HepG2 (cell line): ENCODE data around the gene SUPT6H. TPM values are rescaled to one million over a fixed set of nuclear protein-coding genes. Genes with fewer than 3 reads are reported as not detected.
A peak's percentile ranks its signal among the peaks of the same experiment; 100 is the strongest.

ENCODE experiments used
- CREM ChIP-seq, 2 experiments: sonication (generic) in 1 of 2; formaldehyde crosslinking in 1 of 2; IDR thresholded peaks; 2 replicates each; pipeline versions ENCODE4 v1.4.0 to v1.6.1; 2016 to 2020; ENCODE audit warnings: antibody characterized with exemption in 1 of 2, mild to moderate bottlenecking in 1 of 2, missing genetic modification reagents in 1 of 2
- DPF2 ChIP-seq: sonication (generic); formaldehyde crosslinking; IDR thresholded peaks from 2 replicates; pipeline ENCODE4 v1.4.0; 2020; ENCODE audit warnings: mild to moderate bottlenecking, low read depth, missing genetic modification reagents, borderline replicate concordance
- GMEB1 ChIP-seq: sonication (generic); formaldehyde crosslinking; IDR thresholded peaks from 2 replicates; pipeline ENCODE4 v1.5.1; 2020; ENCODE audit warnings: missing genetic modification reagents, mild to moderate bottlenecking, borderline replicate concordance
- GPN1 ChIP-seq: sonication (generic); formaldehyde crosslinking; IDR thresholded peaks from 2 replicates; pipeline ENCODE4 v1.5.1; 2020; ENCODE audit warnings: missing genetic modification reagents, borderline replicate concordance
- HMGXB4 ChIP-seq, 2 experiments: sonication (generic) in 1 of 2; formaldehyde crosslinking in 1 of 2; IDR thresholded peaks; 2 replicates each; pipeline versions ENCODE4 v1.4.0 to v1.6.1; 2018 to 2020; ENCODE audit warnings: missing genetic modification reagents in 2 of 2, borderline replicate concordance in 1 of 2, low read depth in 1 of 2, mild to moderate bottlenecking in 1 of 2, missing biosample characterization in 1 of 2
- KAT2B ChIP-seq: fragments of 150-350 bp; IDR thresholded peaks from 2 replicates; pipeline ENCODE4 v1.6.1; 2014; ENCODE audit warnings: low read depth, low read length, borderline replicate concordance
- NR2C2 ChIP-seq: sonication (generic); formaldehyde crosslinking; IDR thresholded peaks from 2 replicates; pipeline ENCODE4 v1.4.0; 2020; ENCODE audit warnings: missing genetic modification reagents, mild to moderate bottlenecking, moderate library complexity, borderline replicate concordance
- POGZ ChIP-seq: sonication (generic); formaldehyde crosslinking; IDR thresholded peaks from 2 replicates; pipeline ENCODE4 v1.4.0; 2020; ENCODE audit warnings: mild to moderate bottlenecking, missing genetic modification reagents
- SNAPC4 ChIP-seq: sonication (generic); formaldehyde crosslinking; IDR thresholded peaks from 2 replicates; pipeline ENCODE4 v1.4.0; 2020; ENCODE audit warnings: mild to moderate bottlenecking, missing genetic modification reagents
- TBP ChIP-seq: sonication (generic); formaldehyde crosslinking; IDR thresholded peaks from 2 replicates; pipeline ENCODE4 v1.5.0; 2020; ENCODE audit warnings: missing genetic modification reagents
- TFAP4 ChIP-seq: sonication (generic); IDR thresholded peaks from 2 replicates; pipeline ENCODE4 v1.6.1; 2016; ENCODE audit warnings: low read depth, borderline replicate concordance
- ZNF670 ChIP-seq: sonication (generic); formaldehyde crosslinking; IDR thresholded peaks from 2 replicates; pipeline ENCODE4 v1.8.0; 2022; ENCODE audit warnings: mild to moderate bottlenecking, missing genetic modification reagents, borderline replicate concordance
- ZNF746 ChIP-seq: sonication (generic); formaldehyde crosslinking; IDR thresholded peaks from 2 replicates; pipeline ENCODE4 v1.8.0; 2022; ENCODE audit warnings: mild to moderate bottlenecking, missing genetic modification reagents
- polyA plus RNA-seq, 8 experiments: library from polyadenylated mRNA; depleted of rRNA in 3 of 8; stranded (reverse) in 7 of 8; unstranded in 1 of 8; fragments of >200 nt; fragmentation: Illumina TruSeq in 4 of 8; extraction: Trizol in 4 of 8; gene quantifications; 2 replicates each; pipeline versions ENCODE4 v1.2.1 to v1.2.3, GENCODE V29; 2011 to 2016; ENCODE audit warnings: low read depth in 4 of 8, missing spikeins in 1 of 8, mixed read lengths in 1 of 8; ENCODE audit not compliant: insufficient read depth in 1 of 8
- total RNA-seq, 5 experiments: library from RNA; depleted of rRNA; stranded (reverse); fragments of >200 nt; fragmentation: Illumina TruSeq; extraction: Trizol; gene quantifications; 2 replicates each; pipeline ENCODE4 v1.2.3, GENCODE V29; 2016; ENCODE audit warnings: low read depth in 1 of 5
- TF ChIP-seq, protein P1 (sequence below): IDR thresholded peaks from 2 replicates; pipeline ENCODE4 v1.6.1; 2016; ENCODE audit warnings: low read depth

The SUPT6H gene
- total and polyA plus RNA-seq, 2 of the 13 experiments (the other 11 are each of a cell fraction or from before 2014, with no cell fraction given): 32.7 to 39.9 TPM

- TF ChIP-seq, protein P1, sequence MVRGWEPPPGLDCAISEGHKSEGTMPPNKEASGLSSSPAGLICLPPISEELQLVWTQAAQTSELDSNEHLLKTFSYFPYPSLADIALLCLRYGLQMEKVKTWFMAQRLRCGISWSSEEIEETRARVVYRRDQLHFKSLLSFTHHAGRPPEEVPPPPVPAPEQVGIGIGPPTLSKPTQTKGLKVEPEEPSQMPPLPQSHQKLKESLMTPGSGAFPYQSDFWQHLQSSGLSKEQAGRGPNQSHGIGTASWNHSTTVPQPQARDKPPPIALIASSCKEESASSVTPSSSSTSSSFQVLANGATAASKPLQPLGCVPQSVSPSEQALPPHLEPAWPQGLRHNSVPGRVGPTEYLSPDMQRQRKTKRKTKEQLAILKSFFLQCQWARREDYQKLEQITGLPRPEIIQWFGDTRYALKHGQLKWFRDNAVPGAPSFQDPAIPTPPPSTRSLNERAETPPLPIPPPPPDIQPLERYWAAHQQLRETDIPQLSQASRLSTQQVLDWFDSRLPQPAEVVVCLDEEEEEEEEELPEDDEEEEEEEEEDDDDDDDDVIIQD (CRISPR knock-in tag): no peak
- TF ChIP-seq ZNF746 (no peak), NR2C2 (CRISPR knock-in tag) (peak; percentile 40), DPF2 (CRISPR knock-in tag) (no peak), GMEB1 (CRISPR knock-in tag) (no peak), ZNF670 (CRISPR knock-in tag) (0 out of 2 replicates have a peak, but pooled peaks have one; percentile 25), GPN1 (CRISPR knock-in tag) (no peak), HMGXB4 (CRISPR knock-in tag; IDR thresholded peaks at IDR 0.05; ENCODE audit: borderline replicate concordance in 1 of 2, low read depth in 1 of 2) (peak in 1 of 2 experiments; percentile 70; a peak in 1 of 4 replicates), KAT2B (no peak), SNAPC4 (no peak), CREM (IDR thresholded peaks at IDR 0.05) (no peak; the same call in 1 of the 2 replicates), CREM (CRISPR knock-in tag; IDR thresholded peaks at IDR 0.05) (no peak), TFAP4 (no peak), TBP (CRISPR knock-in tag) (no peak), POGZ (no peak)
These were observed 66.6 kb downstream of the SUPT6H start, which contains the start of gene NEK8 (continued) for GRCh38 chr17:28728364-28729200.
